Liver (tissue), 3 donors: ENCODE measurements around the gene CORO2A.

Experiments
- CTCF ChIP-seq: fragments of 150-350 bp; IDR thresholded peaks from 2 replicates; pipeline ENCODE4 v1.5.1; 2017; ENCODE audit warnings: improper control_type of control experiment, low read depth, low read length; ENCODE audit not compliant: missing input control
- EGR1 ChIP-seq, 2 donors: IDR thresholded peaks; 2 replicates each; pipeline ENCODE4 v1.6.1; 2016 to 2018; ENCODE audit warnings: antibody characterized with exemption in 2 of 2, low read depth in 2 of 2
- FOXA1 ChIP-seq: IDR thresholded peaks from 2 replicates; pipeline ENCODE4 v1.6.1; 2016; ENCODE audit warnings: antibody characterized with exemption
- GABPA ChIP-seq, 2 donors: IDR thresholded peaks in 1 of 2; conservative IDR thresholded peaks in 1 of 2; 2 replicates each; pipeline ENCODE4 v1.6.1; 2016; ENCODE audit warnings: antibody characterized with exemption in 2 of 2, mild to moderate bottlenecking in 1 of 2, moderate library complexity in 1 of 2
- JUND ChIP-seq, 2 donors: IDR thresholded peaks; 2 replicates each; pipeline ENCODE4 v1.6.1; 2016; ENCODE audit warnings: antibody characterized with exemption in 2 of 2
- MAX ChIP-seq: IDR thresholded peaks from 2 replicates; pipeline ENCODE4 v1.6.1; 2016; ENCODE audit warnings: antibody characterized with exemption
- RAD21 ChIP-seq, 2 donors: IDR thresholded peaks; 2 replicates each; pipeline ENCODE4 v1.6.1; 2016; ENCODE audit warnings: antibody characterized with exemption in 2 of 2, mild to moderate bottlenecking in 2 of 2
- REST ChIP-seq: IDR thresholded peaks from 2 replicates; pipeline ENCODE4 v1.6.1; 2016; ENCODE audit warnings: antibody characterized with exemption, mild to moderate bottlenecking
- RXRA ChIP-seq, 2 donors: IDR thresholded peaks; 2 replicates each; pipeline ENCODE4 v1.6.1; 2017 to 2018; ENCODE audit warnings: antibody characterized with exemption in 2 of 2, mild to moderate bottlenecking in 1 of 2
- YY1 ChIP-seq: IDR thresholded peaks from 2 replicates; pipeline ENCODE4 v1.6.1; 2016; ENCODE audit warnings: antibody characterized with exemption, mild to moderate bottlenecking
- TF ChIP-seq, protein P1 (sequence below): IDR thresholded peaks from 2 replicates; pipeline ENCODE4 v1.6.1; 2016; ENCODE audit warnings: antibody characterized with exemption
- TF ChIP-seq, protein P2 (sequence below): IDR thresholded peaks from 2 replicates; pipeline ENCODE4 v1.6.1; 2016; ENCODE audit warnings: antibody characterized with exemption
- donor health status: healthy.
- donor health status: healthy.

DNA sequence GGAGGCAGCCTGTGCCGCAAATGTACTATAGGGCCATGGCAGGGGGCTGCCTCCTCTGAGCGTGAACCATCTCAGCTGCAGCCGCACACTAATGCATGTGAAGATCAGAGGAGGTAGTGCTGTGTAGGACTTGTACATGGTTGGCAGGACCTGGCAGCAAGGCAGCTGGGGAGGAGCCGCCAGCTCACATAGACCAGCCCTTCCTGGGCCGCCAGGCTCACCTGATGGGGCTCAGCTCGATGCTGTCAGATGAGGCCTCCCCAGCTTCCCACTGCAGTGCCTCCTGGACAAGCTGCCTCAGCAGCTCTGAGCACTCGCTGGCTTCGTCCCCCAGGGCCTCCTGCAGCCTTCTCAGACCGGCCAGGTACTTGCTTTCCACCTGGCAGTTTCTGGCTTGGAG is 18.0 kb upstream of the CORO2A start:
- TF ChIP-seq CTCF, result no peak
- TF ChIP-seq REST, result no peak
- TF ChIP-seq RAD21 (IDR thresholded peaks at IDR 0.05), result no peak
- no peak for TF ChIP-seq EGR1 (IDR thresholded peaks at IDR 0.05; ENCODE audit: low read depth in 2 of 2)
- no peak for TF ChIP-seq RXRA (IDR thresholded peaks at IDR 0.05)
- no peak for TF ChIP-seq YY1
- TF ChIP-seq, protein P1, sequence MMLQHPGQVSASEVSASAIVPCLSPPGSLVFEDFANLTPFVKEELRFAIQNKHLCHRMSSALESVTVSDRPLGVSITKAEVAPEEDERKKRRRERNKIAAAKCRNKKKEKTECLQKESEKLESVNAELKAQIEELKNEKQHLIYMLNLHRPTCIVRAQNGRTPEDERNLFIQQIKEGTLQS, result no peak
- TF ChIP-seq GABPA (IDR thresholded peaks at IDR 0.05 in 1 of 2, conservative IDR thresholded peaks at IDR 0.05 in 1 of 2), result no peak
- TF ChIP-seq, protein P2, sequence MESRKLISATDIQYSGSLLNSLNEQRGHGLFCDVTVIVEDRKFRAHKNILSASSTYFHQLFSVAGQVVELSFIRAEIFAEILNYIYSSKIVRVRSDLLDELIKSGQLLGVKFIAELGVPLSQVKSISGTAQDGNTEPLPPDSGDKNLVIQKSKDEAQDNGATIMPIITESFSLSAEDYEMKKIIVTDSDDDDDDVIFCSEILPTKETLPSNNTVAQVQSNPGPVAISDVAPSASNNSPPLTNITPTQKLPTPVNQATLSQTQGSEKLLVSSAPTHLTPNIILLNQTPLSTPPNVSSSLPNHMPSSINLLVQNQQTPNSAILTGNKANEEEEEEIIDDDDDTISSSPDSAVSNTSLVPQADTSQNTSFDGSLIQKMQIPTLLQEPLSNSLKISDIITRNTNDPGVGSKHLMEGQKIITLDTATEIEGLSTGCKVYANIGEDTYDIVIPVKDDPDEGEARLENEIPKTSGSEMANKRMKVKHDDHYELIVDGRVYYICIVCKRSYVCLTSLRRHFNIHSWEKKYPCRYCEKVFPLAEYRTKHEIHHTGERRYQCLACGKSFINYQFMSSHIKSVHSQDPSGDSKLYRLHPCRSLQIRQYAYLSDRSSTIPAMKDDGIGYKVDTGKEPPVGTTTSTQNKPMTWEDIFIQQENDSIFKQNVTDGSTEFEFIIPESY, result no peak
- no peak for TF ChIP-seq FOXA1
- TF ChIP-seq JUND (IDR thresholded peaks at IDR 0.05), result no peak
- no peak for TF ChIP-seq MAX
